Stimulated activated naive CD8-positive, alpha-beta T cell treated with anti-CD3 and anti-CD28 coated beads, Interleukin-15, amount 100 ng/mL, for 72 hours (primary cell): ENCODE data around the gene LARP4B.
"Not testable (repeated sequence)": the region's sequence is repeated elsewhere in the genome, so short reads cannot be mapped to it uniquely, and the experiment has no call there.

ENCODE experiments used
- ATAC-seq: fragments of 150-1000 bp; cut with Tn5 transposase; 2 replicates; pipeline ENCODE4 v1.10.0; 2021; ENCODE audit warnings: mild to moderate bottlenecking, moderate library complexity
- DNase-seq, 2 donors: peaks; one replicate each; pipeline ENCODE4 v3.0.0; 2021 to 2022
- H3K27ac Mint-ChIP-seq, 2 donors: one replicate each; pipeline ENCODE4 v1.8.0; 2022; ENCODE audit warnings: mild to moderate bottlenecking in 2 of 2, mixed read lengths in 2 of 2, moderate library complexity in 2 of 2
- H3K27me3 Mint-ChIP-seq: one replicate; pipeline ENCODE4 v1.8.0; 2022; ENCODE audit warnings: mixed read lengths
- H3K4me1 Mint-ChIP-seq: one replicate; pipeline ENCODE4 v1.8.0; 2022; ENCODE audit warnings: mild to moderate bottlenecking, mixed read lengths
- H3K4me3 Mint-ChIP-seq, 2 donors: one replicate each; pipeline ENCODE4 v1.8.0; 2022; ENCODE audit warnings: mild to moderate bottlenecking in 2 of 2, mixed read lengths in 2 of 2, moderate library complexity in 1 of 2
- H3K9me3 Mint-ChIP-seq, 2 donors: one replicate each; pipeline ENCODE4 v1.8.0; 2022; ENCODE audit warnings: mixed read lengths in 2 of 2

LARP4B gene

DNA sequence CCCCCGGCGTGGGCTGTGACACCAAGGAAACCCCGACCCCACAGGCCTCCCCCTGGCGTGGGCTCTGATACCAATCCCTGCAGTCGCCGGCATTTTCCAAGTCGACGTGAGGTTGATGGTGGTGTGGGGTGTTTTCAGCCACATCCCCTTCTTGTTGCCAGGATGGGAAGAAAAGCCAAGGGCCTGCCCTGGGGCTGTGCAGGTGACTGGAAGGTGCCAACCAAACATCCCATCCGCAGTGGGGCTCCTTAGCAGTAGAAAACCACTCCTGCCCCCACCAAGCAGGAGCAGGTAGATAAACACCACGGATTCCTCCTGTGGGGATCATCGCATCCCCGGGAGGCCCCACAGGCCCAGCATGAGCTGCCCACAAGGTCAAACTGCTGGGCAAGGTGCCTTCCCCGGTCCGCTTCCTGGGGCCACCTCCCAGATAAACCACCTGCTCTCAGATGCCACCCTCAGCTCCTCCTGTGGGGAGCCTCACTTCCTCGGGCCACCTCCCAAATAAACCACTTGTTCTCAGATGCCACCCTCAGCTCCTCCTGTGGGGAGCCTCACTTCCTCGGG lies 153.5 kb downstream of the LARP4B start:
- no peak overlapping the region for H3K4me3 Mint-ChIP-seq
- H3K9me3 Mint-ChIP-seq, result no peaks in the 10 kb centered on the region
- no peak for DNase-seq
- no peak for ATAC-seq
- H3K4me1 Mint-ChIP-seq, result no peaks in the 10 kb centered on the region
- H3K27me3 Mint-ChIP-seq, result peaks cover 25% of the 10 kb centered on the region
- peak overlapping the region in 1 of 2 donors; percentile 69 for H3K27ac Mint-ChIP-seq

DNA sequence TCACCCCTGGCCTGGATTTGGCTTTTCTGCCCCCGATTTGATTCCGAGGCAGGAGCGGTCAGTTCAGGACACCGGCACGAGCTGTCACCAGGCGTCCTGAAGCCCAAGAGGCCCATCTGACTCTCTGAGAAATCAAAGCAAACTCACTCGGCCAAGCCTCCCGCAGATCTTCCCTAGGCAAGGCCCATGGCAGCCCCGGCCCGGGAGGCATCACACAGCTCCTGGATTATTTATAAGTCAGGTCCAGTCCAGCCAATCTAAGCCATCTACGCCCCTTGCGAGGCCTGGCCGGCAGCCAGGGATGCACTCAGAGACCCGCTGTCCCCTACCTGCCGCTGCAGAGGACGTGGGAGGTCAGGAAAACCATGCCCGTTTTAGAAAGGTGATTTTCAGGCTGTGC lies 154.7 kb downstream of the LARP4B start:
- Mint-ChIP-seq H3K27ac (no peak overlapping the region), H3K4me1 (no peaks in the 10 kb centered on the region), H3K27me3 (peaks cover 13% of the 10 kb centered on the region), H3K9me3 (no peaks in the 10 kb centered on the region), H3K4me3 (no peak overlapping the region)
- no peak for DNase-seq
- ATAC-seq, result no peak

DNA sequence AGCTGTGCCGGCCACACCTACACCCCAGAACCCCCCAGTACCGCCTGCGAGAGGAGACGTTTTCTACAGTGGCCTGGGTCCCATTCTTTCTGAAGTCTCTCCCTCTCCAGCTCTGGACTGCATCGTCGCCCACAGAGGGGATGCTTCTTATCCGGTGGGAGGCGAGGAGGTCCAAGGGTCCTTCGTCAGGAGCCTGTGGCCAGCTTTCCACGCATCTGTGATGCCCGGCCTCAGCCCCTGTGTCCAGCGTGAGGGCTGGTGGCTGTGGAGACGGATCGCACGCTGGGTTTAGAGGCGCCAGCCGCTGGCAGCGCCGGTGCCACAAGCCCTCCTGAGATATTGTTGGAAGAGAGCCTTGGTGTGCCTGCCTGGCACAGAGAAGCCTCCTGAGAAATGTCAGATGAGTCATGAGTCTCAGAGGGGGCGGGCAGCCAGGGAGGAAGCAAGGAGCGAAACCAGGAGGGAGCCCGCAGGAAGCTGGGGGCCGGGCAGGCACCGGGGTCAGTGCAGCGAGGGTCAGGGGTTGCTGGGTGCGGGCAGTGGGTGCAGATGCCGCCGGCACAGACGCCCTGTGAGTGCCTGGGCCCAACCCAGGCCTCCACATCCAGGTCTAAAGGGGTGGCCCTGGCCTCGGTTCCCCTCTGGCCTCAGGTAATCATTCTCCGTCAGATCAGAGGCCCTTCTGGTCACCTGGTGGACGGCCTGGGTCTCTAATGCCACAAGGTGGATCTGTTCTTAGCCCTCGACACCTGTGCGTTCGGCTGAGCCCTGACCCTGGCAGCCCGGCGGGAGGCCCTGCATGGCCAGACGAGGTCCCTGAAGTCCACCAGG lies 156.0 kb downstream of the LARP4B start:
- H3K9me3 Mint-ChIP-seq, result no peaks in the 10 kb centered on the region
- H3K27me3 Mint-ChIP-seq, result no peaks in the 10 kb centered on the region
- peak overlapping the region in 1 of 2 donors; percentile 33 for H3K27ac Mint-ChIP-seq
- DNase-seq (no peak), ATAC-seq (no peak)
- H3K4me3 Mint-ChIP-seq, result no peak overlapping the region
- no peaks in the 10 kb centered on the region for H3K4me1 Mint-ChIP-seq

DNA sequence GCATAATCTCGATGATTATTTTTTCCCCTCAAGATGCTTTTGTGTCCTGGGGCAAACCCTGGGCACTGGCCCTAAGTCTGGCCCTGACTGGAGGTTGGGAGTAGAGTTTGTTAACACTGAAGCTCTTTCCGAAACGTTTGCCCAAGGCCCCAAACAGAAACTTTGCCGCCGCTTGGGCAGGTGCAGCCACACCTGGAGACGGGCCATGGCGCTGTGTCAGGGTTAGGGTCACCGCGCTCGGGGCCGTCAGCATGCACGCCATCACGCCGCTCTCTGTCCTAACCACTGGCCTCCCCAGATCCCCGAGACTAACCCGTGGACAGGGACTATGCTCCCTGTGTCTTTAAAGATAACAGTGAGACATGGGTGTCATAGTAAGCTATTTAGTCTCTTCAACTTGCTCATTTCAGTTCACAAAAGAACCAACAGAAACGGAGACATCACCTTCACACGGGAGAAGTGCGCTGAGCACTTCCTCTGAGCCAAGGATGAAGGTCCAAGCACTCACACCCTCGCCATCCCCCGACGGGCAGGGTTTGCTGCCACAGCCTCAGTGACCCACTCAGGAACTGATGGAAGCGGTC lies 156.8 kb downstream of the LARP4B start:
- Mint-ChIP-seq H3K4me1 (no peaks in the 10 kb centered on the region), H3K27ac (no peak overlapping the region), H3K4me3 (no peak overlapping the region), H3K27me3 (no peaks in the 10 kb centered on the region), H3K9me3 (no peaks in the 10 kb centered on the region)
- ATAC-seq, result no peak
- DNase-seq, result no peak

DNA sequence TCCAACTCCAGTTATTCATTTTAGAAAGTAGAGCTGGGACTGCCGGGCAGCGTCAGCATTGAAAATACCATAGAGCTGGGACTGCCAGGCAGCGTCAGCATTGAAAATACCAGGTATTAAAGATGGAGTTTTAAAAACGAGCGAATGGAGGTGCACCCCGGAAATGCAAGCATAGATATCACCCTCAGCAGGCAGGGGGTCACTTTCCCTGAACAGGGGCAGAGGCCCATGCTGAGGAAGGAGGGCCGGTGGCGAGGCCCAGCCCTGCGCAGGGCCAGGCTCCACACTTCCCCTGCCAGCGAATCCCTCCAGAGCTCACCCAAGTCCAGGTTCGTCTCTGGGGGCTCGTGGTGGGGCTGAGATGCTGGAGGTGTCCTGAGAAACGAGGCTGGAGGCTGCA lies 157.3 kb downstream of the LARP4B start:
- no peak for DNase-seq
- no peak for ATAC-seq
- Mint-ChIP-seq H3K27me3 (no peaks in the 10 kb centered on the region), H3K4me3 (no peak overlapping the region), H3K4me1 (no peaks in the 10 kb centered on the region), H3K27ac (no peak overlapping the region), H3K9me3 (no peaks in the 10 kb centered on the region)

DNA sequence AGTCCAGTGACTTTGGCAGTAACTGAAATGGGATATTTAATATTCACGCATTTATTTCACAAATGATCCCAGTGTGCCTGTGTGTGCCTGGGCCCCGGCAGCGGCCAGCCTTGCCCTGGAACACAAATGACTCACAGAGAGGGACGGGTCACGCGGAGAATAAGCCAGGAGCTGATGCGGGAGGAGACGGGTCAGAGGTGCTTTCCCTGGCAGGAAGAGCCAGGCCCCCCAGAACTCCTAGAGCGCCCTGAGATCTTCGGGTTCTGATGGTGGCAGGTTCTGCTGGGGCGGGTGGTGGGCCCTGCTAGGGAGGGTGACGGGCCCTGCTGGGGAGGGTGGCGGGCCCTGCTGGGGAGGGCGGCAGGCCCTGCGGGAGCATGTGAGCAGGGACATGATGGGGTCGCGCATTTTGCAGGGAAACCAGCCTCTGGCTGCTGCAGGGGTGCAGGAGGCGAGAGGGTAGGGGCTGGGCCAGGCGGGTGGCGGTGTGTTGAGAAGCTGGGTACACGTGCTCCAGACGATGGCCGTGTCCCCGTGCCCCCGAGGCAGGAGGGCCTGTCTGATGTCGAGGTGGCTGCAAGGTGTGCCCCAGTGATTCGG lies 157.8 kb downstream of the LARP4B start:
- Mint-ChIP-seq H3K27ac (no peak overlapping the region), H3K9me3 (no peaks in the 10 kb centered on the region), H3K4me3 (no peak overlapping the region), H3K27me3 (no peaks in the 10 kb centered on the region), H3K4me1 (no peaks in the 10 kb centered on the region)
- ATAC-seq, result peak; percentile 40
- no peak for DNase-seq

DNA sequence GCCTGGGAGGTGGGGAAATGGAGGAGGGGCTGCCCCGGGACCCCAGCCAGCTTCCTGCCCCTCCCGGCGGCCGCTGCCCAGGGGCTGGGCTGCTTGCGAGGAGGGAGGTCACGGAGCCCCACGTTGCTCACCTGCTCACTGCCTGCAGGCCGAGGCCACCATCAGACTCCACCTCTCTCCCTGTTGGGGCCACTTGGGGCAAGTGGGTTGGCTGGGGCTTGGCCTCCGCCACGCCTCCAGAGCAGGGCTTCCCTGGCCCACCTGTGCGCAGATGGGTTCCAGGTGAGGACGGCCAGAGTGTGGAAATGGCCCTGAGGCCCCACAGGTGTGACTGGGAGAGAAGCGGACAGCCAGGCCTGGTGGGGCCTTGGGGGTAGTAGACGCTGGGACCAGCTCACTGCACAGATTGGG lies 159.3 kb downstream of the LARP4B start:
- ATAC-seq (no peak), DNase-seq (no peak)
- peaks cover 0 to 9% of the 10 kb centered on the region in 2 donors for H3K9me3 Mint-ChIP-seq
- H3K4me1 Mint-ChIP-seq, result no peaks in the 10 kb centered on the region
- no peak overlapping the region for H3K4me3 Mint-ChIP-seq
- H3K27me3 Mint-ChIP-seq, result no peaks in the 10 kb centered on the region
- no peak overlapping the region for H3K27ac Mint-ChIP-seq

DNA sequence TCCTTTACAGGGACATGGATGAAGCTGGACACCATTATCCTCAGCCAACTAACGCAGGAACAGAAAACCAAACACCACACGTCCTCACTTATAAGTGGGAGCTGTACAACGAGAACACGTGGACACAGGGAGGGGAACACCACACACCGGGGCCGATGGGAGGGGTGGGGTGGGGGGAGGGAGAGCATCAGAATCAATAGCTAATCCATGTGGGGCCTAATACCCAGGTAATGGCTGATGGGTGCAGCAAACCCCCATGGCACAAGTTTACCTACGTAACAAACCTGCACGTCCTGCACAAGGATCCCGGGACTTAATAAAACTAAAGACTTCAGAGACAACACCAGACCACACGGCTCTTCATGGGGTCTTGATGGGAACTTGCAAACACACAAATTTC lies 159.9 kb downstream of the LARP4B start:
- H3K9me3 Mint-ChIP-seq, result peaks cover 0 to 12% of the 10 kb centered on the region in 2 donors
- no peak overlapping the region for H3K27ac Mint-ChIP-seq
- no peak for ATAC-seq
- H3K4me3 Mint-ChIP-seq, result no peak overlapping the region
- no peaks in the 10 kb centered on the region for H3K27me3 Mint-ChIP-seq
- DNase-seq, result no peak
- H3K4me1 Mint-ChIP-seq, result no peaks in the 10 kb centered on the region

DNA sequence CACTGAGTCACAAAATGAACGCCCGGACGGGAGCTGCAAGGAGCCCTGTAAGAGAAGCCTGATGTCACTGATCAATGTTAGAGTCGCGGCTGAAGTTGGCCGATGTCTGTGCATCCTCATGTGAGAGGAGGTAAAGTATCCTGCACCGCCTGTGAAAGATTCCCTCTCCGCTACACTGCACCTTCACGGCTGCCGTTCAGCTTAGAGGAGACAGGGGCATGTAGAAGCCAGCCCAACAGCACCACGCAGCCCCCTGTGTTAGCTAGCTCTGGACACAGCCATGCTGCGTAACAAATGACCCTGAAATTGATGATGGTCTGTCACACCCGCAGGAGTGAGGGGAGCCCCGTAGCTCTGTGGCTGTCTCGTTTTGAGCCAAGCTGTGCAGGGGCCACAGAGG lies 160.5 kb downstream of the LARP4B start:
- Mint-ChIP-seq H3K4me3 (no peak overlapping the region), H3K9me3 (peaks cover 0 to 12% of the 10 kb centered on the region in 2 donors), H3K27me3 (no peaks in the 10 kb centered on the region), H3K4me1 (no peaks in the 10 kb centered on the region), H3K27ac (no peak overlapping the region)
- ATAC-seq (no peak), DNase-seq (no peak)

DNA sequence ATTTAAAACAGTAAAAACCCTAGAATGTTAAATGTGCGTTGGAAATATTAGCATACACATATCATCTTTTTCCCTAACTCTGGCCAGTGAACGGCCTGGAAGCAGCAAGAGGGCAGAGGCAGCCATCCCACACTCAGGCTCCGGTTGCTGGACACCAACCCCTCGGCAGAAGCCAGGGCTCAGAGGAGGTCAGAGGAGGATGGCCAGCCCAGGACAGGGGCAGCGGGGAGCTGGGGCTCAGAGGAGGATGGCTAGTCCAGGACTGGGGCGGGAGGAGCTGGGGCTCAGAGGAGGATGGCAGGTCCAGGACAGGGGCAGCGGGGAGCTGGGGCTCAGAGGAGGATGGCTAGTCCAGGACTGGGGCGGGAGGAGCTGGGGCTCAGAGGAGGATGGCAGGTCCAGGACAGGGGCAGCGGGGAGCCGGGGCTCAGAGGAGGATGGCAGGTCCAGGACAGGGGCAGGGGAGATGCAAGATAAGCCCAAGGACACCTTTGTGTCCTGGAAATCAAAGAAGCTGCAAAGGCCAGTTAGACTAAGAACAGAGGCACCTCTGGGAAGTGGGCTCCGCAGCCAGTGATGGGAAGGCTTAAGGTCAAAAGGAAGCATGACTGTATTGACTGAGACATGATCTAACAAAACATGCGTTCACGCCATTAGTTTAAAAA lies 161.3 kb downstream of the LARP4B start:
- H3K4me1 Mint-ChIP-seq, DNase-seq, H3K27me3 Mint-ChIP-seq, ATAC-seq, H3K27ac Mint-ChIP-seq, H3K4me3 Mint-ChIP-seq: not testable (repeated sequence)
- H3K9me3 Mint-ChIP-seq, result peaks cover 0 to 17% of the 10 kb centered on the region in 2 donors

DNA sequence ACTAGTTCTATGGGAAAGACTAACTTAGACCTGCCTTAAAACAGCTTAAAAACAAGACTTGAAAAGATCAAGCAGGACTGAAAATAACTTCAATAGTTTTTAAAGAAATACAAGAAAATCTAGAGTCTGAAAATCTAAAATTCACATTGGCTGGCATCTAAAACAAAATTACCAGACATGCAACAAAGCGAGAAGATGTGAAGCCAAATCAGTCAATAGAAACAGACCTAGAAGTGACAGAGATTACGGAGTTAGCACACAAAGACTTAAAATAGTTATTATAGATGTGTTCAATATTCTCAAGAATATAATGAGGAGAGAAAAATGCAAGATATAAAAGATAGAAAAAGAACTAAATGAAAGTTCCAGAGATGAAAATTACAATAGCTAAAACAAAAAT lies 163.7 kb downstream of the LARP4B start:
- H3K9me3 Mint-ChIP-seq, result peaks cover 6 to 26% of the 10 kb centered on the region in 2 donors
- H3K4me3 Mint-ChIP-seq, result no peak overlapping the region
- peaks cover 9% of the 10 kb centered on the region for H3K27me3 Mint-ChIP-seq
- ATAC-seq (no peak), DNase-seq (no peak)
- H3K4me1 Mint-ChIP-seq, result no peaks in the 10 kb centered on the region
- H3K27ac Mint-ChIP-seq, result no peak overlapping the region

DNA sequence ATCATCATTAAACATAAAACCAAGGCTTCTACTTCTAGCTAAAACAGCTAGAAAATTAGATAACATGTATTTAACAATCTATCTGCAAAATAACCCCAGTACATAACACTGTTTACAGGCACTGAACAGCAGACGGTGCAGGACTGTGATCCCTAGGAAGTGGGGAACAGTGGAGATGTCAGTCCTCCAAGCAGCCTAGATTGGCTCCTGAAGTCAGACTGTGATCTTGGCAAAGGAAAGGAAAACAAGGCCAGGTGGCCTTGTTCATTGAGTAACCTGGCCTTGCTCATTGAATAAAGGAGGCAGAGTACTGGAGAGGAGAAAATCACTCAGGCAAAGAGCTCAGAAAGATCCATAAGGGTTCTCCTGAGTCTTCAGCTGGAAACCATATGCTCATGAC lies 164.3 kb downstream of the LARP4B start:
- ATAC-seq (no peak), DNase-seq (no peak)
- no peak overlapping the region for H3K27ac Mint-ChIP-seq
- H3K4me3 Mint-ChIP-seq, result no peak overlapping the region
- H3K27me3 Mint-ChIP-seq, result peaks cover 15% of the 10 kb centered on the region
- peaks cover 12 to 32% of the 10 kb centered on the region in 2 donors for H3K9me3 Mint-ChIP-seq
- H3K4me1 Mint-ChIP-seq, result no peaks in the 10 kb centered on the region

DNA sequence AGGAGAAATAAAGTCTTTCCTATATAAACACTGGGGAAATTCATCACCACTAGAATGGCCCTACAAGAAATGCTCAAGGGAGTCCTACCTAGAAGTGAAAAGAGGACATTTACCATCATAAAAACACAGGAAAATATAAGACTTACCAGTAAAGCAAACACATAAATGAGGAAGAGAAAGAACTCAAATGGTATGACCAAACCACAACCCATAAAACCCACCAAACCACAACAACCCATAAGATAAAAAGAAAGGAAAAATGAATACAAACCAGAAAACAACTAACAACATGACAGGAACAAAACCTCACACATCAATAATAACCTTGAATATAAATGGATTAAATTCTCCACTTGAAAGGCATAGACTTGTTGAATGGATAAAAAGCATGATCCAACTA lies 170.1 kb downstream of the LARP4B start:
- Mint-ChIP-seq H3K27me3 (peaks cover 28% of the 10 kb centered on the region), H3K9me3 (peaks cover 38 to 41% of the 10 kb centered on the region in 2 donors), H3K27ac (no peak overlapping the region), H3K4me1 (no peaks in the 10 kb centered on the region), H3K4me3 (no peak overlapping the region)
- ATAC-seq (no peak), DNase-seq (no peak)

DNA sequence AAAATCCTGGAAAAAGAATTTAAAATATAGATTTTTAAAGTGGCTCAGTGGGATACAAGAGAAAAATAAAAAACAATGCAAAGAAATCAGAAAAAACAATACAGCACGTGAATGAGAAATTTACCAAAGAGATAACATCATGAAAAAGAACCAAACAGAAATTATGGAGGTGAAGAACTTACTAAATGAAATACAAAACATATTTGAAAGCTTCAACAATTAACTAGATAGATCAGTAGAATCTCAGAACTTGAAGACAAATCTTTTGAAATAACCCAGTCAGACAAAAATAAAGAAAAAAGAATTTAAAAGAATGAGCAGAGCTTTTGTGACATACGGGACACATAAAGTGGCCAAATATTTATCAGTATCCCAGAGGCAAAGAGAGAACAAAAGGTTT lies 170.9 kb downstream of the LARP4B start:
- Mint-ChIP-seq H3K4me1 (no peaks in the 10 kb centered on the region), H3K9me3 (peaks cover 38 to 42% of the 10 kb centered on the region in 2 donors), H3K27me3 (peaks cover 30% of the 10 kb centered on the region), H3K4me3 (no peak overlapping the region), H3K27ac (no peak overlapping the region)
- DNase-seq (no peak), ATAC-seq (no peak)

DNA sequence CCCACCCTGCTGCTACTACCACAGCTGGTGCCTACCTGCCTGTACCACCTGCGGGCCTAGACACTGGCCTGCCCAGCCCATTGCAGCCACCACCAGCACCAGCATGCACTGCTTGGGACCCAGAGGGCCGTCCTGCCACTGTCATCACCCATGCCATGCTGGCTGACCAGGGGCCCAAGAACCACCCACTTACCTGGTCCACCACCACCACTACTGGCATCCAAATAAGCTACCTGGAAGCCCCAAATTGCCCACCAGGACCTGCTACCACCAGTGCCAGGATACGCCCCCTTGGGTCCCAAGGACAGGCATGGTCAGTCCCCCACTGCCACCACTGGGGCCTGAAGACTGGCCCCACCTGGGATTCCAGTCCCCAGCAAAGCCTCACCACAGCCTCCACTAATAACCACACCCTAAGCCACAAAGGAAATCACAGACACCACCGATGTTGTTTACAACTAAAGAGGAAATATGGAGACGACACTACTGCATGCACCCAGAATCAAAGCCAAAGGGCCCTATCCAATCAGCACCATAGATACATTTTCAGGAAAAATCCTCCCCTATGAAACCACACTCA lies 171.5 kb downstream of the LARP4B start:
- DNase-seq, result no peak
- no peak overlapping the region for H3K4me3 Mint-ChIP-seq
- no peaks in the 10 kb centered on the region for H3K4me1 Mint-ChIP-seq
- H3K27ac Mint-ChIP-seq, result no peak overlapping the region
- peaks cover 35% of the 10 kb centered on the region for H3K27me3 Mint-ChIP-seq
- H3K9me3 Mint-ChIP-seq, result peaks cover 43 to 44% of the 10 kb centered on the region in 2 donors
- ATAC-seq, result no peak
